GM18505 (cell line): ENCODE measurements around the gene AP1S1.
"Not testable (repeated sequence)": the region's sequence is repeated elsewhere in the genome, so short reads cannot be mapped to it uniquely, and the experiment has no call there.

ENCODE experiments used
- ATAC-seq: cut with Tn5 transposase; IDR thresholded peaks from one replicate; pipeline ENCODE4 v1.9.1; 2021; ENCODE audit not compliant: unreplicated experiment
- POLR2A ChIP-seq: IDR thresholded peaks from 4 replicates; pipeline ENCODE4 v1.6.1; 2011; ENCODE audit warnings: borderline replicate concordance; ENCODE audit not compliant: insufficient read depth, insufficient read length; ENCODE audit errors: extremely low read depth

AP1S1 gene

GRCh38 chr7:101200862-101201599 is 46.8 kb downstream of the AP1S1 start, which contains the start of gene MOGAT3:
Gene MOGAT3, minus strand, starts transcription at chr7:101201036. Its CDS starts 182 bp downstream, at chr7:101200854.
- TF ChIP-seq POLR2A, result no peak
- no peak for ATAC-seq

- ATAC-seq, result no peak
- TF ChIP-seq POLR2A, result no peak
Observed at GRCh38 chr7:101201695-101202602, 47.7 kb downstream of the AP1S1 start.

GRCh38 chr7:101202603-101202918 is 48.3 kb downstream of the AP1S1 start:
- no peak for TF ChIP-seq POLR2A
- no peak for ATAC-seq

GRCh38 chr7:101203740-101204738 is 49.8 kb downstream of the AP1S1 start:
- ATAC-seq, result not testable (repeated sequence)

GRCh38 chr7:101205901-101206664 is 51.8 kb downstream of the AP1S1 start:
- no peak for TF ChIP-seq POLR2A
- ATAC-seq, result no peak

- ATAC-seq, result no peak
- no peak for TF ChIP-seq POLR2A
Observed at GRCh38 chr7:101206665-101207042, 52.4 kb downstream of the AP1S1 start.

- no peak for TF ChIP-seq POLR2A
- no peak for ATAC-seq
Observed at GRCh38 chr7:101207459-101207858, 53.2 kb downstream of the AP1S1 start.

GRCh38 chr7:101208794-101209193 is 54.5 kb downstream of the AP1S1 start:
- no peak for TF ChIP-seq POLR2A
- no peak for ATAC-seq

- TF ChIP-seq POLR2A, result no peak
- ATAC-seq, result no peak
Observed at GRCh38 chr7:101210143-101210542, 55.9 kb downstream of the AP1S1 start.
